Mesenchymal stem cell (in vitro differentiated cells and primary cell): ENCODE measurements around the gene NTN5.
A peak's percentile ranks its signal among the peaks of the same experiment; 100 is the strongest.

Experiments
- DNase-seq: peaks from one replicate; pipeline ENCODE4 v3.0.0-alpha.2; 2013
- H2AFZ ChIP-seq: one replicate; pipeline ENCODE4 v1.6.1; 2013; ENCODE audit warnings: low read depth, mild to moderate bottlenecking, control low read depth, inconsistent platforms, low read length, moderate library complexity
- H2AK5ac ChIP-seq: 2 replicates; pipeline ENCODE4 v1.6.1; 2013; ENCODE audit warnings: low read length, moderate library complexity, mild to moderate bottlenecking, inconsistent platforms; ENCODE audit not compliant: severe bottlenecking
- H2BK120ac ChIP-seq: one replicate; pipeline ENCODE4 v1.6.1; 2013; ENCODE audit warnings: low read depth, mild to moderate bottlenecking, inconsistent platforms, low read length, moderate library complexity
- H2BK12ac ChIP-seq, 2 experiments: one replicate each; pipeline ENCODE4 v1.6.1; 2013; ENCODE audit warnings: inconsistent platforms in 2 of 2, low read length in 2 of 2, mild to moderate bottlenecking in 2 of 2, moderate library complexity in 2 of 2, control low read depth in 1 of 2
- H2BK15ac ChIP-seq: one replicate; pipeline ENCODE4 v1.6.1; 2013; ENCODE audit warnings: mild to moderate bottlenecking, low read depth, inconsistent platforms; ENCODE audit not compliant: poor library complexity, severe bottlenecking
- H2BK5ac ChIP-seq: 2 replicates; pipeline ENCODE4 v1.6.1; 2013; ENCODE audit warnings: low read depth, mild to moderate bottlenecking, low read length, control low read depth, inconsistent platforms; ENCODE audit not compliant: poor library complexity, severe bottlenecking
- H3K14ac ChIP-seq, 2 experiments: one replicate each; pipeline ENCODE4 v1.6.1; 2013; ENCODE audit warnings: inconsistent platforms in 2 of 2, low read length in 2 of 2, control low read depth in 1 of 2, mild to moderate bottlenecking in 1 of 2, moderate library complexity in 1 of 2
- H3K18ac ChIP-seq, 2 experiments: one replicate each; pipeline ENCODE4 v1.6.1; 2013; ENCODE audit warnings: inconsistent platforms in 2 of 2, low read length in 2 of 2, control low read depth in 1 of 2, low read depth in 1 of 2, mild to moderate bottlenecking in 1 of 2
- H3K23ac ChIP-seq, 2 experiments: one replicate each; pipeline ENCODE4 v1.6.1; 2013; ENCODE audit warnings: inconsistent platforms in 2 of 2, low read length in 2 of 2, mild to moderate bottlenecking in 2 of 2, moderate library complexity in 2 of 2, control low read depth in 1 of 2
- H3K27ac ChIP-seq: 2 replicates; pipeline ENCODE4 v1.5.1; 2013; ENCODE audit warnings: mild to moderate bottlenecking, moderate library complexity, low read length, control low read depth, inconsistent platforms; ENCODE audit not compliant: poor library complexity, severe bottlenecking
- H3K27me3 ChIP-seq, 2 experiments: 2 replicates each; pipeline versions ENCODE4 v1.6.1 to v1.7.0; 2013; ENCODE audit warnings: low read length in 2 of 2, mild to moderate bottlenecking in 2 of 2, moderate library complexity in 2 of 2, control low read depth in 1 of 2, inconsistent platforms in 1 of 2; ENCODE audit not compliant: control insufficient read depth in 1 of 2, insufficient read depth in 1 of 2
- H3K36me3 ChIP-seq, 2 experiments: 2 replicates each; pipeline versions ENCODE4 v1.6.1 to v1.7.0; 2013; ENCODE audit warnings: low read length in 2 of 2, control low read depth in 1 of 2, inconsistent platforms in 1 of 2, low read depth in 1 of 2, mild to moderate bottlenecking in 1 of 2; ENCODE audit not compliant: insufficient read depth in 2 of 2, control insufficient read depth in 1 of 2
- H3K4ac ChIP-seq, 2 experiments: one replicate each; pipeline ENCODE4 v1.6.1; 2013; ENCODE audit warnings: inconsistent platforms in 2 of 2, low read length in 2 of 2, mild to moderate bottlenecking in 2 of 2, moderate library complexity in 2 of 2, control low read depth in 1 of 2, low read depth in 1 of 2
- H3K4me1 ChIP-seq: 2 replicates; pipeline ENCODE4 v1.6.1; 2013; ENCODE audit warnings: low read depth, low read length, control low read depth; ENCODE audit not compliant: control insufficient read depth, insufficient read depth
- H3K4me2 ChIP-seq: 2 replicates; pipeline ENCODE4 v1.6.1; 2013; ENCODE audit warnings: low read length, mild to moderate bottlenecking, inconsistent platforms; ENCODE audit not compliant: poor library complexity, severe bottlenecking
- H3K4me3 ChIP-seq, 2 experiments: 2 replicates each; pipeline versions ENCODE4 v1.5.1 to v1.7.0; 2013; ENCODE audit warnings: low read length in 2 of 2, mild to moderate bottlenecking in 2 of 2, control low read depth in 1 of 2, low read depth in 1 of 2; ENCODE audit not compliant: insufficient read depth in 1 of 2
- H3K79me1 ChIP-seq: replicated peaks from 2 replicates; pipeline ENCODE4 v1.6.1; 2013; ENCODE audit warnings: mild to moderate bottlenecking, control low read depth, low read length, inconsistent platforms; ENCODE audit not compliant: poor library complexity, severe bottlenecking
- H3K9ac ChIP-seq: 2 replicates; pipeline ENCODE4 v1.7.0; 2013; ENCODE audit warnings: mild to moderate bottlenecking, low read length, moderate library complexity
- H3K9me3 ChIP-seq: 2 replicates; pipeline ENCODE4 v1.7.0; 2013; ENCODE audit warnings: mild to moderate bottlenecking, low read length; ENCODE audit not compliant: control insufficient read depth
- H4K8ac ChIP-seq: one replicate; pipeline ENCODE4 v1.6.1; 2013; ENCODE audit warnings: inconsistent platforms, mild to moderate bottlenecking, low read length, moderate library complexity
- H4K91ac ChIP-seq: one replicate; pipeline ENCODE4 v1.6.1; 2013; ENCODE audit warnings: mild to moderate bottlenecking, low read length, inconsistent platforms
- WGBS: methylation state at CpG from one replicate; pipeline ENCODE4 v1.1.7; 2013; ENCODE audit warnings: mixed read lengths; 5-methylcytosine and 5-hydroxymethylcytosine counted together

Gene NTN5

DNA sequence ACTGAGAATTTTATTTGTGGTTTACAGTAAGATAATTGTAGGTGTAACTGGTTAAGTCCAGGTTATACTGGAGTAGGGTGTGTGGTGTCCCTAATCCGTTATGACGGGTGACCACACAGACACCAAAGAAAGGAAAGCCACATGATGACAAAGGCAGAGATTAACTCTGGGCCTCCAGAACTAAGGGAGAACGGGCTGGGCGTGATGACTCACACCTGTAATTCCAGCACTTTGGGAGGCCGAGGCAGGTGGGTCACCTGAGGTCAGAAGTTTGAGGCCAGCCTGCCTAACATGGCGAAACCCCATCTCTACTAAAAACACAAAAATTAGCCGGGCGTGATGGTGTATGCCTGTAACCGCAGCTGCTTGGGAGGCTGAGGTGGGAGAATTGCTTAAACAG lies 12.8 kb upstream of the NTN5 start:
- WGBS = 87% methylated on average over 8 of the region's 9 CpGs
- Histone ChIP-seq H3K9me3 (no peaks in the 10 kb centered on the region), H4K91ac (no peak overlapping the region), H2BK120ac (no peak overlapping the region), H3K27me3 (peaks cover 5 to 7% of the 10 kb centered on the region in 2 experiments), H2BK12ac (no peak overlapping the region), H3K4me3 (no peak overlapping the region), H3K9ac (no peak overlapping the region), H4K8ac (no peak overlapping the region), H3K18ac (no peak overlapping the region), H2BK5ac (no peak overlapping the region), H2BK15ac (no peak overlapping the region), H3K36me3 (no peaks in the 10 kb centered on the region), H3K23ac (no peak overlapping the region), H3K4ac (no peak overlapping the region), H3K4me1 (peaks cover 15% of the 10 kb centered on the region), H3K79me1 (no peaks in the 10 kb centered on the region), H3K27ac (no peak overlapping the region), H2AK5ac (no peak overlapping the region), H3K14ac (no peak overlapping the region), H3K4me2 (no peak overlapping the region), H2AFZ (no peak overlapping the region)
- no peak for DNase-seq

DNA sequence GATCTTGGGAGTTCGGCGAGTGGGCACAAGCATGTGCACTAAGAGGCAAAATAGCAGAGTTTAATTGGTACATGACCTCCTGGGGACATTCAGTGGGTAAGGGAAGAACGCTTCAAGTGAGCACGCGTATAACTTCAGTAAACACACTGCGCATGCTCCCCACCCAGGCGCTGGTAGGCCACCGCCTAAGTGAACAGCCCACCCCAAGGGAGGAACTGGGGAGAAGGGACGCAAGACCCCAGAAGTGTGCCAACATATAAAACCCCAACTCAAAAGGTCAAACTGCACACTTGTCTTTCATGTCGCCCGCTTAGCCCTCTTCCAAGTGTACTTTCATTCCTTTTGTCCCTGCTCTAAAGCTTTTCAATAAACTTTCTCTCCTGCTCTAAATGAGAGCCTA lies 10.5 kb upstream of the NTN5 start:
- Histone ChIP-seq H3K4ac (no peak overlapping the region), H4K8ac (no peak overlapping the region), H2BK15ac (no peak overlapping the region), H3K4me1 (peaks cover 16% of the 10 kb centered on the region), H3K27me3 (peaks cover 5 to 8% of the 10 kb centered on the region in 2 experiments), H2AK5ac (no peak overlapping the region), H3K79me1 (no peaks in the 10 kb centered on the region), H3K9me3 (no peaks in the 10 kb centered on the region), H3K4me3 (peak overlapping the region in 1 of 2 experiments; percentile 57), H2BK120ac (no peak overlapping the region), H3K14ac (no peak overlapping the region), H3K27ac (no peak overlapping the region), H4K91ac (no peak overlapping the region), H3K36me3 (no peaks in the 10 kb centered on the region), H3K23ac (no peak overlapping the region), H2BK5ac (no peak overlapping the region), H3K18ac (no peak overlapping the region), H2BK12ac (no peak overlapping the region), H2AFZ (no peak overlapping the region), H3K4me2 (no peak overlapping the region), H3K9ac (no peak overlapping the region)
- 72% methylated on average over 11 of the region's 11 CpGs for WGBS
- DNase-seq = no peak

DNA sequence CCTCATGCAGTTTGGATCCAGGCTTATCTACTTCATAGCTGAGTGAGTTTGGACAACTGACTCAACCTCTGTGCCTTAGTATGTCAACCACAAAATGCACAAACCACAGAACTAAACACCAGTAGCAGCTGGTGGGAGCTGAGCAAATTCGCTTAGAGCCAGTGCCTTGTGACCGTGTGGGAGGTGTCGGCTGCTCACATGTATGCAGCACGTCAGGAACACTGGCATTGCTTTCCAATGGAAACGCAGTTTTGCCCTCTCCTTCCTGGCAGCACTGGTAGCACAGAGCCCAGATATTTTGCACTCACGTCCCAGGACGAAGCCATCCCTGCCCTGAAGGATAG lies 8.3 kb upstream of the NTN5 start:
- Histone ChIP-seq H2AFZ (no peak overlapping the region), H3K27ac (no peak overlapping the region), H3K4ac (peak overlapping the region in 1 of 2 experiments; percentile 40), H3K14ac (no peak overlapping the region), H4K91ac (peak overlapping the region; percentile 43), H3K27me3 (peaks cover 10 to 22% of the 10 kb centered on the region in 2 experiments), H3K9ac (no peak overlapping the region), H2BK12ac (no peak overlapping the region), H3K79me1 (no peaks in the 10 kb centered on the region), H3K4me1 (peaks cover 16% of the 10 kb centered on the region), H3K36me3 (no peaks in the 10 kb centered on the region), H3K23ac (no peak overlapping the region), H3K4me2 (no peak overlapping the region), H2BK5ac (no peak overlapping the region), H3K4me3 (no peak overlapping the region), H2BK120ac (no peak overlapping the region), H3K18ac (no peak overlapping the region), H3K9me3 (no peaks in the 10 kb centered on the region), H2AK5ac (no peak overlapping the region), H4K8ac (peak overlapping the region; percentile 40), H2BK15ac (no peak overlapping the region)
- 76% methylated on average over 7 of the region's 7 CpGs for WGBS
- DNase-seq = peak; percentile 89

DNA sequence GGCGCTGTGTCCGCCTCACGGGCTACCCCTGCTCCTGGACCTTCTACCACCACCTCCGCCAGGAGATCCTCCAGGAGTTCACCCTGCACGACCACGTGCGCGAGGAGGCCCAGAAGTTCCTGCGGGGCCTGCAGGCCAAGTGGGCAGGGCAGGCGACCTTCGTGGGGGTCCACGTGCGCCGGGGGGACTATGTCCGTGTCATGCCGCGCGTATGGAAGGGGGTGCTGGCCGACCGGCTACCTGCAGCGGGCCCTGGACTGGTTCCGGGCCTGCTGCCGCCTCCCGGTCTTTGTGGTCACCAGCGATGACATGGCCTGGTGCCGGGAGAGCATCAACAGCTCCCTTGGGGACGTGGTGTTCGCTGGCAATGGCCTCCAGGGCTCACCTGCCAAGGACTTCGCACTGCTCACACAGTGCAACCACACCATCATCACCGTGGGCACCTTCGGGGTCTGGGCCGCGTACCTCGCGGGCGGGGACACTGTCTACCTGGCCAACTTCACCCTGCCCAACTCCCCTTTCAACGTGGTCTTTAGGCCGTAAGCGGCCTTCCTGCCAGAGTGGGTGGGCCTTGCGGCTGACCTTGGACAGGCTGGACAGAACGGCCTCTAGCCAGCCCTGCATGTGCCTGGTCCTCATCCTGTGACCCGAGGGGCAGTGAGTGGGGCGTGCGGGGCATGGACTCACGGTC lies 7.8 kb upstream of the NTN5 start:
- peak overlapping the region; percentile 13 for H4K8ac ChIP-seq
- no peak overlapping the region for H2BK120ac ChIP-seq
- no peak overlapping the region for H3K4me2 ChIP-seq
- H3K18ac ChIP-seq = peak overlapping the region in 1 of 2 experiments; percentile 71
- H3K27ac ChIP-seq = no peak overlapping the region
- WGBS = 92% methylated on average over 45 of the region's 45 CpGs
- no peak overlapping the region for H2AFZ ChIP-seq
- H3K9me3 ChIP-seq = no peaks in the 10 kb centered on the region
- no peak overlapping the region for H2BK12ac ChIP-seq
- no peak overlapping the region for H3K4ac ChIP-seq
- DNase-seq = no peak
- H2BK15ac ChIP-seq = no peak overlapping the region
- no peaks in the 10 kb centered on the region for H3K79me1 ChIP-seq
- H2AK5ac ChIP-seq = no peak overlapping the region
- no peaks in the 10 kb centered on the region for H3K36me3 ChIP-seq
- no peak overlapping the region for H2BK5ac ChIP-seq
- H3K4me3 ChIP-seq = peak overlapping the region in 1 of 2 experiments; percentile 19
- H4K91ac ChIP-seq = peak overlapping the region; percentile 43
- peaks cover 10 to 22% of the 10 kb centered on the region in 2 experiments for H3K27me3 ChIP-seq
- no peak overlapping the region for H3K9ac ChIP-seq
- peaks cover 14% of the 10 kb centered on the region for H3K4me1 ChIP-seq
- H3K23ac ChIP-seq = no peak overlapping the region
- H3K14ac ChIP-seq = no peak overlapping the region
